NCI-H1105 treated with DMSO at 0.1 percent for 48 hours (cell line): ENCODE measurements around the gene IGSF9B.
A peak's percentile ranks its signal among the peaks of the same experiment; 100 is the strongest.
"Not testable (repeated sequence)": the region's sequence is repeated elsewhere in the genome, so short reads cannot be mapped to it uniquely, and the experiment has no call there.

ENCODE experiments used
- DNase-seq: peaks from one replicate; lab custom pipeline; 2025; lab: John Stamatoyannopoulos, UW

The IGSF9B gene, protein sequence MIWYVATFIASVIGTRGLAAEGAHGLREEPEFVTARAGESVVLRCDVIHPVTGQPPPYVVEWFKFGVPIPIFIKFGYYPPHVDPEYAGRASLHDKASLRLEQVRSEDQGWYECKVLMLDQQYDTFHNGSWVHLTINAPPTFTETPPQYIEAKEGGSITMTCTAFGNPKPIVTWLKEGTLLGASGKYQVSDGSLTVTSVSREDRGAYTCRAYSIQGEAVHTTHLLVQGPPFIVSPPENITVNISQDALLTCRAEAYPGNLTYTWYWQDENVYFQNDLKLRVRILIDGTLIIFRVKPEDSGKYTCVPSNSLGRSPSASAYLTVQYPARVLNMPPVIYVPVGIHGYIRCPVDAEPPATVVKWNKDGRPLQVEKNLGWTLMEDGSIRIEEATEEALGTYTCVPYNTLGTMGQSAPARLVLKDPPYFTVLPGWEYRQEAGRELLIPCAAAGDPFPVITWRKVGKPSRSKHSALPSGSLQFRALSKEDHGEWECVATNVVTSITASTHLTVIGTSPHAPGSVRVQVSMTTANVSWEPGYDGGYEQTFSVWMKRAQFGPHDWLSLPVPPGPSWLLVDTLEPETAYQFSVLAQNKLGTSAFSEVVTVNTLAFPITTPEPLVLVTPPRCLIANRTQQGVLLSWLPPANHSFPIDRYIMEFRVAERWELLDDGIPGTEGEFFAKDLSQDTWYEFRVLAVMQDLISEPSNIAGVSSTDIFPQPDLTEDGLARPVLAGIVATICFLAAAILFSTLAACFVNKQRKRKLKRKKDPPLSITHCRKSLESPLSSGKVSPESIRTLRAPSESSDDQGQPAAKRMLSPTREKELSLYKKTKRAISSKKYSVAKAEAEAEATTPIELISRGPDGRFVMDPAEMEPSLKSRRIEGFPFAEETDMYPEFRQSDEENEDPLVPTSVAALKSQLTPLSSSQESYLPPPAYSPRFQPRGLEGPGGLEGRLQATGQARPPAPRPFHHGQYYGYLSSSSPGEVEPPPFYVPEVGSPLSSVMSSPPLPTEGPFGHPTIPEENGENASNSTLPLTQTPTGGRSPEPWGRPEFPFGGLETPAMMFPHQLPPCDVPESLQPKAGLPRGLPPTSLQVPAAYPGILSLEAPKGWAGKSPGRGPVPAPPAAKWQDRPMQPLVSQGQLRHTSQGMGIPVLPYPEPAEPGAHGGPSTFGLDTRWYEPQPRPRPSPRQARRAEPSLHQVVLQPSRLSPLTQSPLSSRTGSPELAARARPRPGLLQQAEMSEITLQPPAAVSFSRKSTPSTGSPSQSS (N-terminal part only)

DNA sequence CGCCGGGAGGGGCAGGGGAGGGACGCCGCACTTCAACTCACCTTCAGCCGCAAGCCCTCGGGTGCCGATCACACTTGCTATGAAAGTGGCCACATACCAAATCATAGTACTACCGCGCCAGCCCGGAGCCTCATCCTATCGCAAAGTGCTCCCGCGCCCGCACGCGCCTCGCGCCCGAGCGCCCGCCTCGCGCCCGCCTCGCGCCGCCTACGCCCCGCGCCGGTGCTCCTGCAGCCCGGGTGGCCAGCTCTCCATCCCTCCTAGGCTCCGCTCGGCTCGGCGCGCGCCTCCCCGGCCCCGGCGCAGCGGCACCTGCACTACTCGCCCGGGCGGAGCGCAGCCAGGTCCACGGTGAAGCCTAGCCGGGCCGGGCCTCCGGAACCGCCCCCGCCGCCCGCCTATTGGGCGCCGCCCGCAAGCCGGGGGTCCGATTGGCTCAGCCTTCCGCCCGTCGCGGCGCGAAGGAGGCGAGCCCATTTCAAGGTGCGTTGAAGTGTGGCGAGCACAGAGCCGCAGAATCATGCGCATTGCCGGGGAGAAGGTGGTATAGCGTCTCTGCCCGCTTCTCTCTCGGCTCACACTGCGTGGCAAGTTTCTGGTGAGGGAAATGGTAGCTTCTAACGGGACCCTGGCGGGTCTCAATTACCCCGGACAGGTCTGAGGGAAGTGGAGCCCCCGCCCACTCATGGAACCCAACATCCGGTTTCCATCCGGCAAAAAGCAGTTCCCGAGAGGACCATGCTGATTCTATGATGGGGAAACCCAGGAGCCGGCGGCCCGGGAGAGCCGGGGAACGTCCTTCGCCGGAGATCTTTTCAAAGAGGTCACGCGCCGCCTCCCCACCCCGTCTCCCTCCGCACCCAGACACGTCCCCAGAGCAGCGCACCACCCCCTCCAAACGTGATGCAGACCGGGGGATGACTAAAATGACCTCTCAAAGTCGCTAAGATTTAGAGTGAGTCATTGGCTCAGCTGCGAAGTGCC lies at the start of gene IGSF9B:
TSS of gene IGSF9B (minus strand) at position 319 of the 984 bp plus-strand sequence. CDS start at position 105, 214 bp downstream.
- DNase-seq, result peak; percentile 97

DNA sequence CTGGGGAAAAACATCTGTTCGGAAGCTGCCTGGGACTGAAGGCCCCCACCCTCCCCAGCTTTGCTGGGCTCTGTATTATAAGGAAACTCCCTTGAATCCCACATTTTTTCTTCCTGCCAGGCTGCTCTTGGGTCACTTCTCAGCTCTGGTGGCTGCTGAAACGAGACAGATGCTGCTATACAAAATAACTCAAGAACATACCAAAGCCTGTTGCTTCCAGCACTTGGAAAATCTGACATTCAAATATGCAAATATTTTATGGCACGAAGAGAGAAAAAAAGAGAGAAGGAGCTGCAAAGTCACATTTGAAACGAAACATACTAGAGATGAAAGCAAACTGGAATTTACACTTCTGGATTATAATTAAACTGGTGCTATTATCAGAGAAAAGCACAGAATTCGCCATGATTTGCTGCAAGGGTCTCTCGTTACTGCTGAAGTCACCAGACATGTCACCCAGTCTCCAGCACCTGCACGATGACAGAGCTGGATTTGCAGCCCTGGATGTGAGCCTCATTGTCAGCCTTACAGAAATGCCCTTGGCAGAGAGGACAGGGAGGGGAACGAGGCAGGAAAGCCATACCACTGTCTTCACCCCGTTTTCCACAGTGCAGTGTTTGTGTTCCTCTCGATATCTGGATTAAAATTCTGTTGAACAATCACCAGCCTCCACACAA lies 47.9 kb upstream of the IGSF9B start:
- DNase-seq, result no peak

DNA sequence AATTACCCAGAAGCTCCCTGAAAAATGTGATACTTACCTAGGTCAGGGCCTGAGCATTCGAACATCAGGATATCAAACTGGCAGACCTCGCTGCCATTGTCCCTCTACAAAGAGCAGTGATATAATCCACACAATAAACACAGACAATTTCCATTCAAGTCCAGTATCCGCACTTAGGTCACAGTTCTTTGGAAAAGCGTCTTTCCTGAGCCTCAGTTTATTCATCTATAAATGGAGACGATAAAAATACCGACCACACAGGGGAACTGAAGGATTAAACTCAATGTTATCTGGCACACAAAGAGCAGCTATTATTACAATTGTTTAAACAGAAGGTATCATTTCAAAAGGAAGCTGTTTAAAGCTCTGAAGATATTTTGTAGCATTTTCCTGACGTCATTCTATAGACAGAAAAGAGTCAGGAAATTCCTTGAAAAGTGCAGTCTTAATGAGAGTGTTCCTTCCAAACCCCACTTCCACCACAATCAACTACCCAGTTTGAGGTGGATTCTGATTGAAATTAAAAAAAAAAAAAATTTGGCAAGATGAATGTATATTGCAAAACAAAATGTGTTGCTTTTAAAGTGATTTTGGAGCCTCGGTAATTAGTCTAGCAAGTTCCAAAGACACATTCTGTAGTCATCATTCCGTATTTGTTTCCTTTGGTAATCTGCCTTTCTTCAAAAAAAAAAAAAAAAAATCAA lies 47.2 kb upstream of the IGSF9B start:
- no peak for DNase-seq

DNA sequence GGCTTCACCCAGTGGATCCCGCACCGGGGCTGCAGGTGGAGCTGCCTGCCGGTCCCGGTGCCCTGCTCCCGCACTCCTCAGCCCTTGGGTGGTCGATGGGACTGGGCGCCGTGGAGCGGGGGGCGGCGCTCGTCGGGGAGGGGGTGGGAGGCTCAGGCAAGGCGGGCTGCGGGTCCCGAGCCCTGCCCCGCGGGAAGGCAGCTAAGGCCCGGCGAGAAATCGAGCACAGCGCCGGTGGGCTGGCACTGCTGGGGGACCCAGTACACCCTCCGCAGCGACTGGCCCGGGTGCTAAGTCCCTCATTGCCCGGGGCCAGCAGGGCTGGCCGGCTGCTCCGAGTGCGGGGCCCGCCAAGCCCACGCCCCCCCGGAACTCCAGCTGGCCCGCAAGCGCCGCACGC lies 46.1 kb upstream of the IGSF9B start:
- not testable (repeated sequence) for DNase-seq

DNA sequence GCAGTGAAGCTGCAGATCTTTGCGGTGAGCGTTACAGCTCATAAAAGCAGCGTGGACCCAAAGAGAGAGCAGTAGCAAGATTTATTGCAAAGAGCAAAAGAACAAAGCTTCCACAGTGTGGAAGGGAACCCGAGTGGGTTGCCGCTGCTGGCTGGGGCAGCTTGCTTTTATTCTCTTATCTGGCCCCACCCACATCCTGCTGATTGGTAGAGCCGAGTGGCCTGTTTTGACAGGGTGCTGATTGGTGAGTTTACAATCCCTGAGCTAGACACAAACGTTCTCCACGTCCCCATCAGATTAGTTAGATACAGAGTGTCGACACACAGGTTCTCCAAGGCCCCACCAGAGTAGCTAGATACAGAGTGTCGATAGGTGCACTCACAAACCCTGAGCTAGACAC lies 45.6 kb upstream of the IGSF9B start:
- DNase-seq, result not testable (repeated sequence)

DNA sequence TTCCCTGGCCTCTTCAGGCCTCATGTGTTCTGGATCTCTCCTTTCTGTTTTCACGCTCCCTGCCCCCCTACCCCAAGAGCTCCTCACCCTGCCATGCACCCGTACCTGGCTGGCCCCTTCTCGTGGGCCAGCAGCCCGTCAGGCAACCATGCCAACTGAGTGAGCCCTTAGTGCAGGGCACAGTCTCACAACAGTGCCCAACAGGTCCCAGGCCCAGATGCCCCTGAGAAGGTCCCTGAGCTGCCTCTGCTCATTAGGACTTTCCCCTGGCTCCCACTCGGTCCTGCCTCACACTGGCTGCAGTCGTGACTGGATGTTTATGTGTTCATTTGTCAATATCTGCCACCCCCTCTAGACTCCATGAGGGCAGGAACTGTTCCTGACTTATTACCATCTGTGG lies 44.8 kb upstream of the IGSF9B start:
- DNase-seq, result no peak

DNA sequence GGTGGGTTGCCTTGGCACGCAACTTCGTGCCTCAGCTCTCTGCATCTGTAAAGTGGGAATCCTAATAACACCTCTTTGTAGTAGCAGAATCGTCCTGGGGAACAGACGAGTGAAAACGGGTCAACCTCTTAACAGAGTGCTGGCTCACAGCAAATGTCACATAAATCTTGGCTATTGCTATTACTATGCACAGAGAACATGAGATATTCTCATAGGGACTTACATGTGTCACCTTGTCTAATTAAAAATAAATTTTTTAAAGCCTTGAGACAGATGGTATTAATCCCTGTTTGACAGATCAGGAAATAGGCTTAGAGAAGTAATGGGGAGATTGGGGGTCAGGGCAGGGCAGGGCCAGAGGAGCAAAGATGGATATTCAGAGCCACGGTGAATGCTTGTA lies 44.3 kb upstream of the IGSF9B start:
- DNase-seq, result no peak

DNA sequence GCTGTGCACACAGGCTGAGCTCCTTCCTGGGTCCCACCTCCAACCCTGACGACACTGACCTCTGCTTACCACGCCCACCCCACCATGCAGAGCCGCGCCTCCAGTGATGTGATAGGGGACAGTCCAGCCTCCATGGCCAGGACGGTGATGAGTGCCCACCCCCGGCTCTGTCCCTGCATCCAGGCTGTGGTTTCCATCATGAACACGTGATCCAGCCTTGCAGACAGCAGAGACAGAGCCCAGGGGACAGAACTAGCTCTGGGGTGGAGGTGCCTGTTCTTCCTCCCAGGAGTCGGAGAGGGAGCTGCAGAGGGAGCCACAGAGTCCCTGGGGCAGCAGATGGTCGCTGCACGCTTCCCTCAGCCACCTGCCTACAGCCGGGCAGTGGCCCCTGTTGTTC lies 42.6 kb upstream of the IGSF9B start:
- no peak for DNase-seq

DNA sequence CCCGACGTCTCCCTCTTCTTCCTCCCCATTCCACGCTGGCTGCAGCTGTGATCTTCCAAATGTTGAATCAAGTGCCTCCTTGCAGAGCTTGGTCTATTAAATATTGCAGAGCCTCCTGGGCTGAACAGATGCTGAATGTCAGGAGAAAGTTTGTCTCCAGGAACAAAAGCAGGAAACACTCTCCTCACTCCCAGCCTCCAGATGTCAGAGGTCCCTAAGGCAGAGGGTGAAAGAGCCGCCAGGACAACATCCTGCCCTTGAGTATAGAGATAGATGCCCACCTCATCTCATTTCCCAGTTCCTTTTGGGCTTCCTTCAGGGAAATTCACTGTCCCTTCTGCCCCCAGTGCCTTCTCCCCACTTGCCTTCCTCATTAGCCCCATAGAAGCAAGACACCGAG lies 40.8 kb upstream of the IGSF9B start:
- no peak for DNase-seq

DNA sequence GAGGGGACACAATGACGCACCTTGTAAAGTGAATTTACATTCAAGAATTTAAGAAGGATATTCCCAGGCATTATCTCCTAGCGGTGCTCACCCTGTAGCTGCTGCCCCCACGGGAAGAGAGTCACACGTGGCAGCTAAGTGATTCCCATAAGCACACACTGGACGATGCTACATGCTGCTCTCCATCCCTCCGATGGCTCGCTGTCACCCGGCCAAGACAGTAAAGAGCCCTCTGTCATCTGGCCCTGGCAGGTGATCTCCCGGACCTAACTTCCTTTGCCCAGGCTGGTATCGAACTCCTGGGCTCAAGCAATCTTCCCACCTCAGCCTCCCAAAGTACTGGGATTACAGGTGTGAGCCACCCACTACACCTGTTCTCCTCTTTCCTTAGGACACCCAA lies 39.9 kb upstream of the IGSF9B start:
- no peak for DNase-seq

DNA sequence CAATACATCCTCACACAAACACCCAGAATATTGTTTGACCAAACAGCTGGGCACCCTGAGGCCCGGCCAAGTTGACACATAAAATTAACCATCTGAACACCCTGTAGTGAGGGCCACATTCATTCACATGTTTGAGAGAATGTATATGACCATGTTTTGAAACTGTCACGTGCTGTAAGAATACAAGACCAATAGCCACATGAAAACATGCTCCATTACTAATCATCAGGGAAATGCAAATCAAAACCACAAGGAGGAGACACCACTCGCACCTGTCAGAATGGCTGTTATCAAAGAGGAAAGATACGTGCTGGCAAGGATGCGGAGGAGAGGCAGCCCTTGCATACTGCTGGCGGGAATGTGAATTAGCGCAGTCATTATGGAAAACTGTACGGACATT lies 38.3 kb upstream of the IGSF9B start:
- DNase-seq, result no peak

DNA sequence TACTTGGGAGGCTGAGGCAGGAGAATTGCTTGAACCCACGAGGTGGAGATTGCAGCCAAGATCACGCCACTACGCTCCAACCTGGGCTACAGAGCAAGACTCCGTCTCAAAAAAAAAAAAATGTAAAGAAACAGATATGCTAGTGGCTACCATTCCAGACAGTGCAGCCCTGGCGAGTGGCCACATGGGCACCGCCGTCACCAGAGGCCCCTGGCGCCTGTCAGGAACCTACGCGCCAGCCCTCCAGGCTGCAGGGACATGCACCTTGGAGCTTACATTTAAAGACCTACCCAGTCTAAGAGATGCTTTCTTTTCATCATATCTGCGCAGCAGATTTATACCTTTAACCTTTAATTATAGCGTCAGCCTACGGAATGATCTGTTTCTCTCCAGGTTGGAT lies 37.2 kb upstream of the IGSF9B start:
- DNase-seq, result no peak

DNA sequence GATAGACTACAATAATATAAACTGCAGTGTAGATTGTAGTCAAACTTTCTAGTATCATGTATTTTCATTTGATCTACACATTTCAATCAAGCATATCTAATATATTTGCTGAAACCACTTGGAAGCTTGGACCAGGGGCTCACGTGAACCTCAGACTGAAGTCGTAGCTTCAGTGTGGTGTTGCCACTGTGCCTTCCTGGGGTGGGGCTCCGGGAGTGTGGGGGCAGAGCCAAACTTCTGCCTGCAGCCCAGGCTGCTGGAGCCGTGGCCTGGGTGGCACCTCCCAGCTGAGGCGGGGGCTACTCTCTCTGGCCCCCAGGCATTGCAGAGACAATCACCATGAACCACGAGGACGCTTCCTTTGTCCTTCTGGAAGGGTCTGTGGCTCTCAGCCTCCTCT lies 36.3 kb upstream of the IGSF9B start:
- no peak for DNase-seq

DNA sequence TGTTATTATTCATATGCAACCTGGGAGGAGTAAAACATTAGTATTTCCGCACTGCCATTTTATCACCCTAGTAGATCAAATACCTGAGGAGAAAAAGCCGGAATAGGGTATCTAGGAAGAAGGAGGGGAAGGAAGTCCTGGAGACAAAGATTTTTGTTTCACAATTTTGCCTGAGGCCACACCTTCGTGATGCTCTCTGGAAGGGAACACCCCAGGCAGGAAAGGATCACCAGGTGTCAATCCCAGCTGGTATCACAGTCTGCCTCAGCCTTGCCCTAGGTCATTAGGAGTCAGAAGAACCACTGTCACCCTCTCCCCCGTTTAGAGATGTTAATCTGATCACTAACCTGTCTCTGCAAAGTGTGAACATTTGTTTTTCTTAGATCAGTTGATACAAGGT lies 35.4 kb upstream of the IGSF9B start:
- no peak for DNase-seq

DNA sequence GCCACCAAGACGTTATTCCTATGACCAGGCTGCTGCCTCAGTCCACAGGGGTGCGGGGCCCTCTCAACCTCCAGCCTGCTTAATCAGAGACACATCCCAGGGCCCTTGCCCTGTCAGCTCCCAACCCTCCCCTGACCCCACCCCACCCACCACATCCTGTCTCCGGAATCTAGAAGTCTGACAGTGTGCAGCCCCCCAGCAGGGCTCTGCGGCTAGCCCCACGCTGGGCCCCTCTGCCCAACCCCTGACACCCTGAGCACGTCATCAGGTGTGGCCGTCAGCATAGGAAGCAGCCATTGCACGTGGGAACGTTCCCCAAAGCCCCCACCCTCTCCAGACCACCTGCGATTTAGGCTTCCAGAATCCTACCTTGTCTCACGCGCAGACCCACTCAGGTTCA lies 34.3 kb upstream of the IGSF9B start:
- DNase-seq, result no peak

DNA sequence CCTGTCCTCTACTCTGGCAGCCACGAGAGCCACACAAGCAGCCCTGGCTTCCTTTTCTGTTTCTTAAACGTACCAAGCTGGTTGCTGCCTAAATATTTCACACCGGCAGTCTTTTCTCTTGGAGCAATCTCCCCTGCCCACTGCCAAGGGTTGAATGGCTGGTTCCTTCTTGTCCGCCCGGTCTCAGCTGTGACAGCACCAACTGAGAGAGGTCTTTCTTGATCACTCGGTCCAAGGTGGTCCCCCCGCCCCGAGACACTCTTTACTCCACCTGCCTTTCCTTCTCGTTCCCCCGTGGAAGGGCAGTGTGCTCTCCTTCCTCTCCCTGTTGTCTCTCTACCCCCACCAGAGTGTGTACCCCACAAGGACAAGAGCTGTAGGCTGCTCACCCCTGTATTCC lies 33.7 kb upstream of the IGSF9B start:
- DNase-seq, result no peak

DNA sequence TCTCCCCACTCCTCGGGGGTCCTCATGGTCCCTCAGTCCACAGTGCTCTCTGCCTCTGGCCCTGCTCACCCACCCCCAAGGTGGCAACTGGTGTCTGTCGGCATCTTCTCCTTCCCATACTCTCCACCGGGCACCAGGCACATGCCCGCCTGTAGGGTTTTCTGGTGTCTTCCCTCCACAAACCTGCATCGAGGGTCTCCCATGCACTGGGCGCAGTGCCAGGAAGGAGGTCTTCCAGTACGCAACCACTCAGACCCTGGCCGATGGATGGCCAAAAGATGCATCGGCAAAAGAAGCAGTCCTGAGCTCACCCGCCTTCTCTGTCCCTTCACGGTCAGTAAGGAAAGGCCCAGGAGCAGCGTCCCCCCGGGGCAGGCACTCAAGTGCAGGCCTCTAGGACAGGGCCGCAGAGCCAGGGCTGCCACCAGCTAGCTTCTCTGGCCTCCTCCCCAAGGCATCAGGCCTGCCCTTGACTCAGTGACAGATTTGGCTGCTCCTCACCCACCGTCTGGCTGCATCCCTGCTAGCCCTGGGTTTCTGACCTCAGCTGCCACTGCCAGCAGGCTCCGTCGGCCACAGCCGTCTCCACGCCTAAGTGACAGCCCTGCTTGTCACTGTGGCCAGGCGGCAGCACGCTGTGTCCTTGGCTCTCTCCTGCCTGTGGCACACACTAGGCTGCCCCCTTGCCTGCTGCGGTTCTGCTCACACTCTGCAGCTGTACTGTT lies 32.1 kb upstream of the IGSF9B start:
- DNase-seq, result no peak

DNA sequence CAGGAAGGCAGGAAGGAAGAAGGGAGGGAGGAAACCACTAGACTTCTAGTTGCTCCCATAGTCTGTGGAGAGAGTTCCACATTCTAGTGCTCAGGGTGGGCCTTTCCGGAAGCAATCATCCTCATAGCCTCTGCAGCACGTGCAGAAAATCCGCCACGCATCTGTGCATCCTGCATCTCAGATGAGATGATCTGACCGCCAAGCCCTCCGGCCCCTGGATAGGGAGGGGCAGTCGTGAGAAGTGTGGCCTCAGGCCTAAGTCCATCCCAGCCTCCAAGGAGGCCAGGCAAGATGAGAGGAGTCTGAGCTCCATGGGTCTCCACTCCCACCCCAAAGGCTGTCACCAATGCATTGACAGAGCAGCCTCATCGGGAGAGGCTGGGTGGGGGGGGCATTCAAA lies 30.4 kb upstream of the IGSF9B start:
- no peak for DNase-seq
